Omental fat pad (tissue), 4 donors: ENCODE results near the gene AFM. TPM values are rescaled to one million over a fixed set of nuclear protein-coding genes. Genes with fewer than 3 reads are reported as not detected.

Experiments used
- ATAC-seq: fragments of 150-250 bp; one replicate; pipeline ENCODE4 v1.9.1; 2016; ENCODE audit warnings: mild to moderate bottlenecking, moderate library complexity; ENCODE audit not compliant: low FRiP score
- DNase-seq: peaks from one replicate; pipeline ENCODE4 v3.0.0-alpha.2; 2019; ENCODE audit warnings: low spot score
- total RNA-seq, 4 donors: library from RNA; depleted of rRNA; stranded (reverse); fragments of >200 nt; gene quantifications; one replicate each; pipeline ENCODE4 v1.1.0, GENCODE V29; 2016
- TF ChIP-seq, protein P1 (sequence below), 3 donors: fragments of 450-650 bp; IDR thresholded peaks; one replicate each; pipeline ENCODE4 v1.5.1; 2016 to 2017; ENCODE audit warnings: antibody characterized with exemption in 3 of 3, mild to moderate bottlenecking in 3 of 3, moderate library complexity in 2 of 3

Gene AFM
- total RNA-seq, 4 donors from 2014 or later: not detected

DNA sequence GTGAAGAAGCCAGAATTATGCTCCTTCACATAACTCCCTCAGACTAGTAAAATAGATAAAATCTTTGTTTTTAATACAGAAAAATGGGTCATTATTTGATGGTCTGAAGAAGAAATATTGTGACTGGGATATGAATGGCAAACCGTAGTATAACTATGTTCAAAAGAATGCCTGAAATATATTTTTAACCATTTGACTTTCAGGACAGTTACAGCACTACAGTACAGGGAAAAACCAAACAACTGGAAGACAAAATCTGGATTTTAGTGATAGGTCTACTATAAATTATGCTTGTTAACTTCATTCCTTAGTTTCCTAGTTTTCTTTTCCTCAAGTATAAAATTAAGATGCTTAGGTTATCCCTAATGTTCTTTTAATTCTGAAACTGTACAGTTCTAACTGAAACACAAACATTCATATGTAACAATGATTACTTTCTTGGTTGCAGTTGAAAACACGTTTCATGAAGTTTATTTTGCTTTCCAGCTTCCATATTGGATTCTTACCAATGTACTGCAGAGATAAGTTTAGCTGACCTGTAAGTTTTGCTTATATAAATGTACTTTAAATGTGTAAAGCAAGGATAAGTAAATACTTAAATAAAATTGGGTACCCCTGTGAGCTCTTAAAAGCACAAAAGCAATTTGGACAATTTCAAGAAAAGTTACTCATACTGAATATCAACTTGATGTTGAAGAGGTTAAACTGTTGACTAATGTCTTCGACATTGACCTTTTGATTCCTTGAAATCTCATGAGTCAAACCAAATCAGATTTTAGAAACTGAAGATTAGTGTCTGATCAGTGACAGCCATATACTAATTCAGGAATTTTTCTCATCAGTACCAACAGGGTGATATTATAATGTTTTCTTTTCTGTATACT is 44.6 kb upstream of the AFM start:
- ATAC-seq: no peak
- TF ChIP-seq, protein P1, sequence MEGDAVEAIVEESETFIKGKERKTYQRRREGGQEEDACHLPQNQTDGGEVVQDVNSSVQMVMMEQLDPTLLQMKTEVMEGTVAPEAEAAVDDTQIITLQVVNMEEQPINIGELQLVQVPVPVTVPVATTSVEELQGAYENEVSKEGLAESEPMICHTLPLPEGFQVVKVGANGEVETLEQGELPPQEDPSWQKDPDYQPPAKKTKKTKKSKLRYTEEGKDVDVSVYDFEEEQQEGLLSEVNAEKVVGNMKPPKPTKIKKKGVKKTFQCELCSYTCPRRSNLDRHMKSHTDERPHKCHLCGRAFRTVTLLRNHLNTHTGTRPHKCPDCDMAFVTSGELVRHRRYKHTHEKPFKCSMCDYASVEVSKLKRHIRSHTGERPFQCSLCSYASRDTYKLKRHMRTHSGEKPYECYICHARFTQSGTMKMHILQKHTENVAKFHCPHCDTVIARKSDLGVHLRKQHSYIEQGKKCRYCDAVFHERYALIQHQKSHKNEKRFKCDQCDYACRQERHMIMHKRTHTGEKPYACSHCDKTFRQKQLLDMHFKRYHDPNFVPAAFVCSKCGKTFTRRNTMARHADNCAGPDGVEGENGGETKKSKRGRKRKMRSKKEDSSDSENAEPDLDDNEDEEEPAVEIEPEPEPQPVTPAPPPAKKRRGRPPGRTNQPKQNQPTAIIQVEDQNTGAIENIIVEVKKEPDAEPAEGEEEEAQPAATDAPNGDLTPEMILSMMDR (IDR thresholded peaks at IDR 0.05): no peak
- DNase-seq: no peak

DNA sequence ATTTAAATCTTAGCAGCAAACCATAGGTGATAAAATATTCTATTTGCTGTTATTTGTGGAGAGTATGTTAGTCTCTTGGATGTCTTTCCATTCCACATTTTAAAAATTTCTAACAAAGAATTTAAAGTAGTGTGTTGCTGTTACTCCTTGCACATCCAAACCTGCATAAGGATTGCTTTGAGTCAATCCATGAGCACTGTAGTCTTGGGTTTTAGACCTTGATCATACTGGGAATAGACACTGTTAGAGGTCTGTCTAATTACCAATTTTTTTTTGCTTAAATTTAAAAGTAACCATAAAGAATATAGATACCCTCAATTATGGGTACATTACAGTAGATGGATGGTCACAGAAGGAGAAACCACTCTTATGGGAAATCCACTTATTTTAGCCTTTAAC is 44.0 kb upstream of the AFM start:
- TF ChIP-seq, protein P1 (IDR thresholded peaks at IDR 0.05): no peak
- ATAC-seq: no peak

DNA sequence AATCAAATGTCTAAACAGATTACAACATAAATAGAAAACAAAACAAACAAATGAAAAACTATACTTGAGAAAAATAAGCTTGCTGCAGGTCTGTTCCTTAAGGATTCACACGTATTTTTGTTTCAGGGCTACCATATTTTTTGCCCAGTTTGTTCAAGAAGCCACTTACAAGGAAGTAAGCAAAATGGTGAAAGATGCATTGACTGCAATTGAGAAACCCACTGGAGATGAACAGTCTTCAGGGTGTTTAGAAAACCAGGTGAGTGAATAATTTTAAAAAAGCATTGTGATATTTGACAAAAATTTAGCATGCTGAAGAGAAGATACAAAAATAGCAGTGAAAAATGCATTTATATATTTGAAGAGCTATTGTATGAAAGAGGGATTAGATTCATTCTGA is 43.5 kb upstream of the AFM start:
- TF ChIP-seq, protein P1 (IDR thresholded peaks at IDR 0.05): no peak
- DNase-seq (no peak), ATAC-seq (no peak)

More for the DNA sequence above, 44.0 kb upstream of the AFM start:
- DNase-seq: no peak

DNA sequence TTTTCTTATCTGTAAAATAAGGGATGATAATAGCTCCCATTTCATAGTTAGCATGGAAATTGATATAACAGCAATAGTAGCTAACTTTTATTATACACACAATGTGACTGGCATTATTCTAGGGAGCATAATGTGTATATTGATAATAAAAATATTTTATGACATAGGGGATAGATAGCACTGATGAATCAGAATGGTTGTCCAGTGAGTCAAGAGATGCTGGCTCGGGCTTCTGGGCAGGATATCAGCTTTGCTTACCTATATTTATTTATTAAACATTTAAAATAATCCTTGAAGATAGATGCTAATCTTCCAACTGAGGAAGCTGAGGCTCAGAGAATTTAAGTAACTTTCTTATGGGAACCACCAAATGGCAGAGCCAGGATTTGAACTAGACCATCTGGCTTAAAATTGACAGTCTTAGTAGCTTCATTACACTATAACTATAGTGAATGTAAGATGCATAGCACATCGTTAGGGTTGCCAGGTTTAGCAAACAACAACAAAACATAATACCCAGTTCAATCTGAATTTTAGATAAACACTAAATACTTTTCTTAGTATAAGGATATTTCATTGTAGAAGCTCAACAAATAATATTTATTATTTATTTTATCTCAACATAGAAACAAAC is 42.8 kb upstream of the AFM start:
- DNase-seq: no peak
- ATAC-seq: no peak
- TF ChIP-seq, protein P1 (IDR thresholded peaks at IDR 0.05): no peak

DNA sequence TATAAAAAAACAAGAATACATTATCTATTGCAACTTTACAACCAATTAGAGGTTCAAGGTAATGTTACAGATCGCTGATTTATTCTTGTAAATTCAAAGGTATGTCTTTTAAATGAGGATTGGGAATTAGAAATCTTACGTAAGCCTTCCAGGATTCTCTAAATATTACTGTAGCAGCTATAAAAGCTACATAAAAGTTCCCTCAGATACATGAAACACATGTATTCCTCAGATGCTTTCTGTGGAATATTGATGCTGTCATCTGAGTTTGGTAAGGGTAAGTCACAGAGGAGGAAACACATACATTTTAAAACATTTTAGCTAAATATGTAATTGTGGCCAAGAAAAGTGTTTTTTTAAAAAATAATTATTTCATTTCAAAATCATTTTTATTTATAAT is 42.1 kb upstream of the AFM start:
- no peak for DNase-seq
- TF ChIP-seq, protein P1 (IDR thresholded peaks at IDR 0.05): no peak
- ATAC-seq: no peak

DNA sequence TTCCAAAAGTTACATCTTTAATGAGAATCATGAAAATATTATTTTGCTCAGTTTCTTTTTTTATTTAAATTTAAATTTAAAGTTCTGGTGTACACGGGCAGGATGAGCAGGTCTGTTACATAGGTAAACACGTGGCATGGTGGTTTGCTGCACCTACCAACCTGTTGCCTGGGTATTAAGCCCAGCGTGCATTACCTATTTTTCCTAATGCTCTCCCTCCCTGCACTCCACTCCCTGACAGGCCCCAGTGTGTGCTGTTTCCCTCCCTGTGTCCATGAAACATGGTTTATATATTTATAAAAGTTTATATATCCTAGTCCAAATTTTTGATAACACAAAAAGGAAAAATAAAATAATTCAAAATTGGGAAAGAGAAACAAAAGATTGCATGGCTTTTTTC is 41.6 kb upstream of the AFM start:
- ATAC-seq: no peak
- no peak for DNase-seq
- TF ChIP-seq, protein P1 (IDR thresholded peaks at IDR 0.05): no peak
